Measurements from ENCODE around the gene COG6. TPM values are rescaled to one million over a fixed set of nuclear protein-coding genes. Genes with fewer than 3 reads are reported as not detected.

The COG6 gene
- 39.3 and 45.7 TPM in 2 replicates for total RNA-seq

GRCh38 chr13:39655569-39656324 is at the start of gene COG6:
Gene COG6 (plus strand): TSS chr13:39655662. CDS start chr13:39655727, 65 bp downstream.

Other genes with a start within 250 kb of the COG6 start
- 55.8 and 121 TPM in 2 replicates for gene LHFPL6, start 52.5 kb upstream of the COG6 start, total RNA-seq

Data from smooth muscle cell of the pulmonary artery (primary cell).